Measurements from ENCODE around the gene SPINK8. TPM values are rescaled to one million over a fixed set of nuclear protein-coding genes. Genes with fewer than 3 reads are reported as not detected.
"Not testable (repeated sequence)": the region's sequence is repeated elsewhere in the genome, so short reads cannot be mapped to it uniquely, and the experiment has no call there.

SPINK8 gene
- total RNA-seq, 2 donors from 2014 or later = not detected

- no peak for DNase-seq
- no peaks in the 10 kb centered on the region for H3K36me3 ChIP-seq
- H3K9ac ChIP-seq (ENCODE audit: low read depth in 2 of 2, low read length in 2 of 2) = no peak overlapping the region
- intact Hi-C loops (cut with DNase I) = loop anchor here (10.0 kb wide), 2 partner anchors 129 to 269 kb away; no protein-coding TSS in a partner anchor
- H3K27ac ChIP-seq = no peak overlapping the region
- H3K9me3 ChIP-seq = no peaks in the 10 kb centered on the region
- no peak overlapping the region for H3K4me3 ChIP-seq
- H3K27me3 ChIP-seq = no peaks in the 10 kb centered on the region
- no peaks in the 10 kb centered on the region for H3K4me1 ChIP-seq
- TF ChIP-seq, protein P1, sequence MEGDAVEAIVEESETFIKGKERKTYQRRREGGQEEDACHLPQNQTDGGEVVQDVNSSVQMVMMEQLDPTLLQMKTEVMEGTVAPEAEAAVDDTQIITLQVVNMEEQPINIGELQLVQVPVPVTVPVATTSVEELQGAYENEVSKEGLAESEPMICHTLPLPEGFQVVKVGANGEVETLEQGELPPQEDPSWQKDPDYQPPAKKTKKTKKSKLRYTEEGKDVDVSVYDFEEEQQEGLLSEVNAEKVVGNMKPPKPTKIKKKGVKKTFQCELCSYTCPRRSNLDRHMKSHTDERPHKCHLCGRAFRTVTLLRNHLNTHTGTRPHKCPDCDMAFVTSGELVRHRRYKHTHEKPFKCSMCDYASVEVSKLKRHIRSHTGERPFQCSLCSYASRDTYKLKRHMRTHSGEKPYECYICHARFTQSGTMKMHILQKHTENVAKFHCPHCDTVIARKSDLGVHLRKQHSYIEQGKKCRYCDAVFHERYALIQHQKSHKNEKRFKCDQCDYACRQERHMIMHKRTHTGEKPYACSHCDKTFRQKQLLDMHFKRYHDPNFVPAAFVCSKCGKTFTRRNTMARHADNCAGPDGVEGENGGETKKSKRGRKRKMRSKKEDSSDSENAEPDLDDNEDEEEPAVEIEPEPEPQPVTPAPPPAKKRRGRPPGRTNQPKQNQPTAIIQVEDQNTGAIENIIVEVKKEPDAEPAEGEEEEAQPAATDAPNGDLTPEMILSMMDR (IDR thresholded peaks at IDR 0.05) = no peak
Measured at GRCh38 chr3:48275287-48276027, 58.0 kb downstream of the SPINK8 start.

DNA sequence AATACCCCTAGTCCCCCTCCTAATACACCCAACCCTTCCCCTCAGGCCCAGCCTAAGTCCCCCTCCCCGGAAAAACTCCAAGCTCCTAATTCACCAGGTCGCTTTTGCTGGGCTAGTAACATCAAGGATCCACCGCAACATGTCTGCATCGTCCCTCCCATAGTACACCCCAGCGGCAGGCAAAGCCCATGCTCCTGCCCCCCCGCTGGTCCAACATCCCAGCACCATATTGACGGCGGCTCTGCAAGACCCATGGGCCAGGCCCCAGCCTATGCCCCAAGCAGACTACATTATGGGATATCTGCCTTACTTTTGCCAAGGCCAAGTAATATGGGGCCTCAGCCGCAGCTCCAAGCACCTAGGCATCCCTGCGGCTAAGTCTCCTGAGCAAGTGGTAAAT is 59.0 kb downstream of the SPINK8 start:
- intact Hi-C loops (cut with DNase I) = loop anchor here (10.0 kb wide), 2 partner anchors 130 to 270 kb away; no protein-coding TSS in a partner anchor
- no peaks in the 10 kb centered on the region for H3K4me1 ChIP-seq

GRCh38 chr3:48273594-48274211 is 59.8 kb downstream of the SPINK8 start:
- TF ChIP-seq, protein P1 (IDR thresholded peaks at IDR 0.05) = peak; percentile 69
- Histone ChIP-seq H3K27ac (no peak overlapping the region), H3K4me1 (no peaks in the 10 kb centered on the region), H3K27me3 (no peaks in the 10 kb centered on the region), H3K36me3 (no peaks in the 10 kb centered on the region), H3K9ac (ENCODE audit: low read depth in 2 of 2, low read length in 2 of 2) (no peak overlapping the region), H3K9me3 (no peaks in the 10 kb centered on the region), H3K4me3 (no peak overlapping the region)
- intact Hi-C loops (cut with DNase I) = loop anchor here (2.0 to 10.0 kb wide), 3 partner anchors 131 to 271 kb away; no protein-coding TSS in a partner anchor
- DNase-seq = peak; percentile 74

More for the DNA sequence above, 59.0 kb downstream of the SPINK8 start:
- Histone ChIP-seq H3K4me3 (no peak overlapping the region), H3K27ac (no peak overlapping the region), H3K27me3 (no peaks in the 10 kb centered on the region), H3K36me3 (no peaks in the 10 kb centered on the region), H3K9ac (ENCODE audit: low read depth in 2 of 2, low read length in 2 of 2) (no peak overlapping the region), H3K9me3 (no peaks in the 10 kb centered on the region)
- no peak for DNase-seq
- TF ChIP-seq, protein P1 (IDR thresholded peaks at IDR 0.05) = no peak

DNA sequence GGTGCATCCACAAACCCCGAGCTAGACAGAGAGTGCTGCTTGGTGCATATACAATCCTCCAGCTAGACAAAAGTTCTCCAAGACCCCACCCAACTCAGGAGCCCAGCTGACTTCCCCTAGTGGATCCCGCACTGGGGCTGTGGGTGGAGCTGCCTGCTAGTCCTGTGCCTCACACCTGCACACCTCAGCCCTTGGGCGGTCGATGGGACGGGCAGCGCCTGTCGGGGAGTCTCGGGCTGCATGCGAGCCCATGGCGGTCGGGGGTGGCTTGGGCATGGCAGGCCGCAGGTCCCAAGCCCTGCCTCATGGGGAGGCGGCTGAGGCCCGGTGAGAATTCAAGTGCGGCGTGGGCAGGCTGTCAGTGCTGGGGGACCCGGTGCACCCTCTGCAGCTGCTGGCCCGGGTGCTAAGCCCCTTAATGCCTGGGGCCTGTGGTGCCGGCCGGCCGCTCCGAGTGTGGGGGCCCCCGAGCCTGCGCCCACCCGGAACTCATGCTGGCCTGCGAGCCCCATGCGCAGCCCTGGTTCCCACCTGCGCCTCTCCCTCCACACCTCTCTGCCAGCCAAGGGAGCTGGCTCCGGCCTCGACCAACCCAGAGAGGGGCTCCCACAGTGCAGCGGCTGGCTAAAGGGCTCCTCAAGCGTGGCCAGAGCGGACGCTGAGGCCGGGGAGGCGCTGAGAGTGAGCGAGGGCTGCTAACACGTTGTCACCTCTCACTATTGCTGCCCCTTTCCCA is 61.5 kb downstream of the SPINK8 start:
- Histone ChIP-seq H3K27ac (no peak overlapping the region), H3K4me3 (no peak overlapping the region), H3K9me3 (no peaks in the 10 kb centered on the region), H3K36me3 (no peaks in the 10 kb centered on the region), H3K27me3 (no peaks in the 10 kb centered on the region), H3K4me1 (no peaks in the 10 kb centered on the region), H3K9ac (ENCODE audit: low read depth in 2 of 2, low read length in 2 of 2) (no peak overlapping the region)
- TF ChIP-seq, protein P1 (IDR thresholded peaks at IDR 0.05) = no peak
- no peak for DNase-seq
- intact Hi-C loops (cut with DNase I) = loop anchor here (2.0 to 10.0 kb wide), 3 partner anchors 133 to 273 kb away; no protein-coding TSS in a partner anchor

DNA sequence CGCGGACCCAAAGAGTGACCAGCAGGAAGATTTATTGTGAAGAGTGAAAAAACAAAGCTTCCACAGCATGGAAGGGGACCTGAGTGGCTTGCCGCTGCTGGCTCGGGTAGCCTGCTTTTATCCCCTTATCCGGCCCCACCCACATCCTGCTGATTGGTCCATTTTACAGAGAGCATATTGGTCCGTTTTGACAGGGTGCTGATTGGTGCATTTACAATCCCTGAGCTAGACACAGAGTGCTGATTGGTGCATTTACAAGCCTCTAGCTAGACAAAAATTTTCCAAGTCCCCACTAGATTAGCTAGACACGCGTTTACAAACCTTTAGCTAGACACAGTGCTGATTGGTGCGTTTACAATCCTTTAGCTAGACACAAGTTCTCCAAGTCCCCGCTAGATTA is 62.2 kb downstream of the SPINK8 start:
- H3K27ac ChIP-seq; H3K4me1 ChIP-seq; H3K27me3 ChIP-seq; H3K9ac ChIP-seq (ENCODE audit: low read depth in 2 of 2, low read length in 2 of 2); H3K4me3 ChIP-seq; H3K36me3 ChIP-seq; H3K9me3 ChIP-seq; DNase-seq: not testable (repeated sequence)
- intact Hi-C loops (cut with DNase I) = loop anchor here (10.0 kb wide), 2 partner anchors 134 to 274 kb away; no protein-coding TSS in a partner anchor
